IPS-18a (cell line): ENCODE data around the gene SLC35C1.
"Not testable (repeated sequence)": the region's sequence is repeated elsewhere in the genome, so short reads cannot be mapped to it uniquely, and the experiment has no call there.

Experiments
- H3K27ac ChIP-seq: one replicate; pipeline ENCODE4 v1.5.1; 2013; ENCODE audit warnings: low read length
- H3K27me3 ChIP-seq: one replicate; pipeline ENCODE4 v1.6.1; 2013; ENCODE audit warnings: mild to moderate bottlenecking, low read length; ENCODE audit not compliant: control insufficient read depth, insufficient read depth
- H3K36me3 ChIP-seq: one replicate; pipeline ENCODE4 v1.6.1; 2013; ENCODE audit warnings: low read depth, low read length; ENCODE audit not compliant: control insufficient read depth
- H3K4me1 ChIP-seq: one replicate; pipeline ENCODE4 v1.6.1; 2013; ENCODE audit warnings: low read depth, low read length; ENCODE audit not compliant: control insufficient read depth
- H3K4me3 ChIP-seq: one replicate; pipeline ENCODE4 v1.5.1; 2013; ENCODE audit warnings: low read length
- H3K9ac ChIP-seq: one replicate; pipeline ENCODE4 v1.6.1; 2013; ENCODE audit warnings: mild to moderate bottlenecking, low read length, moderate library complexity
- H3K9me3 ChIP-seq: one replicate; pipeline ENCODE4 v1.6.1; 2013; ENCODE audit warnings: low read depth, low read length; ENCODE audit not compliant: control insufficient read depth

SLC35C1 gene

DNA sequence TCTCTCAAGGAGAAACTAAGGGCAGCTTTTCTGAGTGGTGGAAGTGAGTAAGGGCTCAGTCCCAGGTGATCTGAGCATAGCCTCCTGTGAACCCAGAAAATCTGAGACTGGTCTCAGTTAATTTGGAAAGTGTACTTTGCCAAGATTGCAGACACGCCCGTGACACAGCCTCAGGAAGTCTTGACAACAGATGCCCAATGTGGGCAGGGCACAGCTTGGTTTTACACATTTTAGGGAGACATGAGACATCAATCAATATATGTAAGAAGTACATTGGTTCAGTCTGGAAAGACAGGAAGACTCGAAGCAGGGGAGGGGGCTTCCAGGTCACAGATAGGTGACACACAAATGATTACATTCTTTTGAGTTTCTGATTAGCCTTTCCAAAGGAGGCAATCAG, 28.8 kb downstream of the SLC35C1 start:
- Histone ChIP-seq H3K27ac (no peak overlapping the region), H3K9me3 (no peaks in the 10 kb centered on the region), H3K36me3 (no peaks in the 10 kb centered on the region)

GRCh38 chr11:45834298-45834756, 29.4 kb downstream of the SLC35C1 start:
- H3K9me3 ChIP-seq, result no peaks in the 10 kb centered on the region
- no peak overlapping the region for H3K9ac ChIP-seq
- no peaks in the 10 kb centered on the region for H3K36me3 ChIP-seq
- H3K27me3 ChIP-seq, result no peaks in the 10 kb centered on the region
- no peaks in the 10 kb centered on the region for H3K4me1 ChIP-seq
- H3K27ac ChIP-seq, result no peak overlapping the region
- H3K4me3 ChIP-seq, result no peak overlapping the region

More for the DNA sequence above, 28.8 kb downstream of the SLC35C1 start:
- Histone ChIP-seq H3K9ac (no peak overlapping the region), H3K27me3 (no peaks in the 10 kb centered on the region), H3K4me3 (no peak overlapping the region), H3K4me1 (no peaks in the 10 kb centered on the region)

GRCh38 chr11:45839204-45839603, 34.3 kb downstream of the SLC35C1 start:
- Histone ChIP-seq H3K27ac (no peak overlapping the region), H3K9me3 (no peaks in the 10 kb centered on the region), H3K9ac (no peak overlapping the region), H3K36me3 (no peaks in the 10 kb centered on the region), H3K4me1 (peaks cover 4% of the 10 kb centered on the region), H3K4me3 (no peak overlapping the region), H3K27me3 (no peaks in the 10 kb centered on the region)

DNA sequence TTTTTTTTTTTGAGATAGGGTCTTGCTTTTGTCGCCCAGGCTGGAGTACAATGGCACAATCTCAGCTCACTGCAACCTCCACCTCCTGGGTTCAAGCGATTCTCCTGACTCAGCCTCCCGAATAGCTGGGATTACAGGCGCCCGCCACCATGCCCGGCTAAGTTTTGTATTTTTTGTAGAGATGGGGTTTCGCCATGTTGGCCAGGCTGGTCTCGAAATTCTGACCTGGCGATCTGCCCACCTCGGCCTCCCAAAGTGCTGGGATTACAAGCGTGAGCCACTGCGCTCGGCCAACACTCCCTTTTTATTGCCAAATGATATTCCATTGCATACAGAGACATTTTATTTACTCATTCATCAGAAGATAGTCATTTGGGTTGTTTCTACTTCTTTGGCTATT, 35.3 kb downstream of the SLC35C1 start:
- not testable (repeated sequence) for H3K36me3 ChIP-seq, H3K4me3 ChIP-seq, H3K9ac ChIP-seq, H3K27me3 ChIP-seq, H3K4me1 ChIP-seq, H3K9me3 ChIP-seq, H3K27ac ChIP-seq

GRCh38 chr11:45843158-45843924, 38.4 kb downstream of the SLC35C1 start:
- H3K9ac ChIP-seq, result no peak overlapping the region

GRCh38 chr11:45844822-45845578, 40.1 kb downstream of the SLC35C1 start:
- peaks cover 31% of the 10 kb centered on the region for H3K27me3 ChIP-seq
- no peak overlapping the region for H3K9ac ChIP-seq
- no peaks in the 10 kb centered on the region for H3K9me3 ChIP-seq
- H3K4me1 ChIP-seq, result peaks cover 4% of the 10 kb centered on the region
- H3K4me3 ChIP-seq, result no peak overlapping the region
- no peaks in the 10 kb centered on the region for H3K36me3 ChIP-seq
- no peak overlapping the region for H3K27ac ChIP-seq

More at GRCh38 chr11:45843158-45843924, 38.4 kb downstream of the SLC35C1 start:
- Histone ChIP-seq H3K27ac (no peak overlapping the region), H3K4me3 (no peak overlapping the region), H3K27me3 (peaks cover 24% of the 10 kb centered on the region), H3K36me3 (no peaks in the 10 kb centered on the region), H3K4me1 (peaks cover 4% of the 10 kb centered on the region), H3K9me3 (no peaks in the 10 kb centered on the region)

DNA sequence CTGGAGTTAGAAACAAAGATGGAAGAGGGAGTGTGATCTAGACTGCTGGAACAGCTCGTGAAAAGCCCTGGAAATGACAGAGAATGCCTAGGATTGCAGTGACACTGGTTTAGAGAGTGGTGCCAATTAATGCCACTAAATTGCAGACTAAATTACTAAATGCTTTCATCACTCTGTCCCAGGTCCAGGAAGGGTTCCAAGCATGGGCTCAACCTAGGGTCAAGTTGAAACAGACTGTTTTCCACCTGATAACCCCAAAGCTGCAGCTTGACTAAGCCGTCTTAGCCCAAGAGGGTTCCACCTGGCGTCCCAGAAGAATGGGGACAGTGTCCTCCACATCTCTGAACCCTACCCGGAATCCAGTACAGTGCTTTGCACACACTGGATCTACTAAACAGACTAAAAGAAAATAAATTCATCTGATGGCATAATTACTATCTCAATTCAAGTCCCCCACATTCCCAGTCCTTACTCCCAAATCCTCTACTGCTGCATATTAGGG, 41.3 kb downstream of the SLC35C1 start:
- Histone ChIP-seq H3K9ac (no peak overlapping the region), H3K9me3 (no peaks in the 10 kb centered on the region), H3K36me3 (no peaks in the 10 kb centered on the region), H3K4me1 (peaks cover 4% of the 10 kb centered on the region), H3K27me3 (peaks cover 31% of the 10 kb centered on the region), H3K4me3 (no peak overlapping the region), H3K27ac (no peak overlapping the region)

GRCh38 chr11:45846974-45847910, 42.3 kb downstream of the SLC35C1 start, which contains the start of gene CRY2:
TSS of gene CRY2 (plus strand) at chr11:45847475. CDS start at chr11:45847491, 16 bp downstream.
- peak within 1 kb of the TSS; percentile 66 for H3K9ac ChIP-seq
- H3K27ac ChIP-seq, result no peak within 1 kb of the TSS
- peaks cover 31% of the 10 kb centered on the region for H3K27me3 ChIP-seq
- H3K4me3 ChIP-seq, result peak within 1 kb of the TSS; percentile 89
- H3K9me3 ChIP-seq, result no peaks in the 10 kb centered on the region
- peaks cover 5% of the 10 kb centered on the region for H3K4me1 ChIP-seq
- H3K36me3 ChIP-seq, result no peaks in the 10 kb centered on the region

- Histone ChIP-seq H3K4me1 (peaks cover 12% of the 10 kb centered on the region), H3K36me3 (no peaks in the 10 kb centered on the region), H3K27ac (no peak overlapping the region), H3K9me3 (no peaks in the 10 kb centered on the region), H3K9ac (peak overlapping the region; percentile 66), H3K27me3 (peaks cover 31% of the 10 kb centered on the region), H3K4me3 (peak overlapping the region; percentile 89)
Measured at GRCh38 chr11:45847911-45848316, 43.0 kb downstream of the SLC35C1 start.

DNA sequence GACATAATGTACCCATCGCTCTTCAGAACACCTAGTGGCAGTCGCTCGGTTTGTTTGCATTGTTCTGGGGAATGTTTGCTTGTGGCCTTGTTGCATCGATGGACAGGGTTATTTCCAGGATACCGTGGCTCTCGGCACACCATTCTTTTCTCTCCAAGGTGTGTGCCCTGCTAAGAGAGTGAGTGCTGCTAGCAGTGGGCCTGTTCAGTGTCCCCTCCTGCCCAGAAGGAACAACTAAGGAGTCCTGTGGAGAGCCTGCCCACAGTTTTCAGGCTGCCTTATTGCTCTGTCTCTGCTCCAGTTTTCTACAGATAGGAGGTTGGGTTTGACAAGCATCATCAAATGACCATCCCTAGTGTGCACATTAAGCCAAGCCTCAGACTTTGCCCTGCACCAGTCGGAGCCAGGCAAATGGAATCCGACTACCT, 43.7 kb downstream of the SLC35C1 start:
- Histone ChIP-seq H3K27ac (no peak overlapping the region), H3K36me3 (no peaks in the 10 kb centered on the region), H3K4me1 (peaks cover 13% of the 10 kb centered on the region), H3K27me3 (peaks cover 31% of the 10 kb centered on the region), H3K4me3 (peak overlapping the region; percentile 89), H3K9ac (no peak overlapping the region), H3K9me3 (no peaks in the 10 kb centered on the region)

- Histone ChIP-seq H3K9ac (no peak overlapping the region), H3K4me3 (no peak overlapping the region), H3K9me3 (no peaks in the 10 kb centered on the region), H3K27ac (no peak overlapping the region), H3K4me1 (peaks cover 23% of the 10 kb centered on the region), H3K27me3 (peaks cover 24% of the 10 kb centered on the region), H3K36me3 (no peaks in the 10 kb centered on the region)
Measured at GRCh38 chr11:45850446-45850845, 45.5 kb downstream of the SLC35C1 start.
